ENCODE data around the gene RAB6A. TPM values are rescaled to one million over a fixed set of nuclear protein-coding genes. Genes with fewer than 3 reads are reported as not detected.
"Not testable (repeated sequence)": the region's sequence is repeated elsewhere in the genome, so short reads cannot be mapped to it uniquely, and the experiment has no call there.

The RAB6A gene
- total RNA-seq, 4 donors from 2014 or later = 49.0 to 232 (median 206) TPM

DNA sequence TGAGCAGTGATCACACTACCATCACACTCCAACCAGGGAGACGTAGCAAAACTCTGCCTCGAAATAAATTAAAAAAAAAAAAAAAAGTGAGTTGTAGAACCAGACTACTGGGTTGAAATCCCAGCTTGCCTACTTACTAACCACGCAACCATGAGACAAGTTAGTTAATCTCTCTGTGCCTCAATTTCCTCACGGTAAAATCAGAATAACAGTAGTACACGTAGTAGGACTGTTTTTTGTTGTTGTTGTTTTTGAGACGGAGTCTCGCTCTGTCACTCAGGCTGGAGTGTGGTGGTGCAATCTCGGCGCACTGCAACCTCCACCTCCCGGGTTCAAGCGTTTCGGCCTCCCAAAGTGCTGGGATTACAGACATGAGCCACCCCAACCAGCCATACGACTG, 14.2 kb downstream of the RAB6A start:
- no peak for DNase-seq
- H3K4me1 ChIP-seq = peaks cover 0 to 31% (median 16%) of the 10 kb centered on the region in 4 donors
- no peak for TF ChIP-seq POLR2A (IDR thresholded peaks at IDR 0.05)
- TF ChIP-seq POLR2AphosphoS5 (IDR thresholded peaks at IDR 0.05) = no peak
- no peak for TF ChIP-seq EP300 (IDR thresholded peaks at IDR 0.05; ENCODE audit: low read depth)
- TF ChIP-seq CTCF (IDR thresholded peaks at IDR 0.05) = no peak
- H3K4me3 ChIP-seq = no peak overlapping the region
- H3K27ac ChIP-seq = no peak overlapping the region
- H3K9me3 ChIP-seq = no peaks in the 10 kb centered on the region
- in situ Hi-C loops (cut with MboI; ENCODE audit: low pct_ligation_motif_present in 1 of 4, low pct_unique_long_range_greater_than_20kb in 1 of 4, low sequenced_read_pairs in 3 of 4) (no loop called here), intact Hi-C loops (cut with DNase I; ENCODE audit: low total_unique reads) (no loop called here)
- H3K27me3 ChIP-seq = no peaks in the 10 kb centered on the region
- 96 to 97% methylated on average over 9 to 13 of the region's 13 CpGs for WGBS, 2 donors (ENCODE audit: low coverage in 1 of 2)
- H3K36me3 ChIP-seq = no peaks in the 10 kb centered on the region

- no peak for DNase-seq
- WGBS, 2 donors (ENCODE audit: low coverage in 1 of 2) = 96 to 97% methylated on average over 6 to 7 of the region's 7 CpGs
- intact Hi-C loops (cut with DNase I; ENCODE audit: low total_unique reads) = no loop called here
- in situ Hi-C loops (cut with MboI; ENCODE audit: low pct_ligation_motif_present in 1 of 4, low pct_unique_long_range_greater_than_20kb in 1 of 4, low sequenced_read_pairs in 3 of 4) = no loop called here
- Histone ChIP-seq H3K27me3 (no peaks in the 10 kb centered on the region), H3K4me1 (peaks cover 0 to 7% (median 3%) of the 10 kb centered on the region in 4 donors), H3K9me3 (no peaks in the 10 kb centered on the region), H3K36me3 (no peaks in the 10 kb centered on the region), H3K27ac (no peak overlapping the region), H3K4me3 (no peak overlapping the region)
- TF ChIP-seq EP300 (IDR thresholded peaks at IDR 0.05; ENCODE audit: low read depth) = no peak
- TF ChIP-seq POLR2A (IDR thresholded peaks at IDR 0.05) = no peak
- TF ChIP-seq CTCF (IDR thresholded peaks at IDR 0.05) = no peak
- no peak for TF ChIP-seq POLR2AphosphoS5 (IDR thresholded peaks at IDR 0.05)
These were observed 17.8 kb downstream of the RAB6A start for GRCh38 chr11:73743045-73743444.

GRCh38 chr11:73735959-73736358, 24.9 kb downstream of the RAB6A start:
- DNase-seq; H3K36me3 ChIP-seq; H3K27ac ChIP-seq; H3K27me3 ChIP-seq; H3K9me3 ChIP-seq; in situ Hi-C loops (cut with MboI; ENCODE audit: low pct_ligation_motif_present in 1 of 4, low pct_unique_long_range_greater_than_20kb in 1 of 4, low sequenced_read_pairs in 3 of 4); H3K4me3 ChIP-seq; intact Hi-C loops (cut with DNase I; ENCODE audit: low total_unique reads): not testable (repeated sequence)
- H3K4me1 ChIP-seq = peaks cover 0 to 12% (median 3%) of the 10 kb centered on the region in 4 donors
- WGBS, 2 donors (ENCODE audit: low coverage in 1 of 2) = 60 to 83% methylated on average over 1 to 7 of the region's 7 CpGs

DNA sequence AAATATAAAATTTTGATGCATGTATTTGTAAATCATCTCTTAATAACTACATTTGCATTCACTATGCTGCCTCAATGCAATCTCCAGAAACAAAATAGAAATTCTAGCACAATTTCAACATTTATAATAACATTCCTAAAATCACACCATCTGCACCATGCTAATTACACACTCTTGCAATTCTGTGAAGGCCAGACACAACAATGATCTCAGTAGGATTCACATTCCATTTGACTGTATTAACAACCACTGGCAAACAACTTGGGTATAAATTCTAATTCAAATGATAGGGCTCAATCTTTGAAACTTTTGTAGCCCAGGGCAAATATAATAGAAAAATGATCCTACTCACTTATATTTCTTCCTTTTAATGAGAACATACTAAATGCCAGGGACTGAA, 25.9 kb downstream of the RAB6A start:
- intact Hi-C loops (cut with DNase I; ENCODE audit: low total_unique reads) = no loop called here
- no peak for TF ChIP-seq POLR2AphosphoS5 (IDR thresholded peaks at IDR 0.05)

DNA sequence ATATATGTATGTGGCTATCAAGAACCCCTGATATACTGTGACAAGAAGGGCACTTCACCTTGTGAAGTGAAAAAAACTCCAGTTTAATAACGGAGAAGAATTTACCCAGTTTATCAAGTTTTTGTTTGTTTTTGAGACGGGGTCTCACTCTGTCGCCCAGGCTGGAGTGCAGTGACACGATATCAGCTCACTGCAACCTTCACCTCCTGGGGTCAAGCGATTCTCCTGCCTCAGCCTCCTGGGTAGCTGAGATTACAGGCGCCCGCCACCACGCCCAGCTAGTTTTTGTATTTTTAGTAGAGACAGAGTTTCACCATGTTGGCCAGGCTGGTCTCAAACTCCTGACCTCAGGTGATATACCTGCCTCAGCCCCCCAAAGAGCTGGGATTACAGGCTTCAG, 26.9 kb downstream of the RAB6A start:
- intact Hi-C loops (cut with DNase I; ENCODE audit: low total_unique reads); DNase-seq; H3K27ac ChIP-seq; H3K4me3 ChIP-seq; in situ Hi-C loops (cut with MboI; ENCODE audit: low pct_ligation_motif_present in 1 of 4, low pct_unique_long_range_greater_than_20kb in 1 of 4, low sequenced_read_pairs in 3 of 4); H3K36me3 ChIP-seq; H3K27me3 ChIP-seq; H3K9me3 ChIP-seq: not testable (repeated sequence)
- WGBS, 2 donors (ENCODE audit: low coverage in 1 of 2) = 87 to 98% methylated on average over 3 to 8 of the region's 8 CpGs
- H3K4me1 ChIP-seq = peaks cover 0 to 12% (median 3%) of the 10 kb centered on the region in 4 donors

More for the DNA sequence above, 25.9 kb downstream of the RAB6A start:
- in situ Hi-C loops (cut with MboI; ENCODE audit: low pct_ligation_motif_present in 1 of 4, low pct_unique_long_range_greater_than_20kb in 1 of 4, low sequenced_read_pairs in 3 of 4) = no loop called here
- Histone ChIP-seq H3K4me1 (peaks cover 0 to 12% (median 3%) of the 10 kb centered on the region in 4 donors), H3K4me3 (no peak overlapping the region), H3K27me3 (no peaks in the 10 kb centered on the region), H3K9me3 (no peaks in the 10 kb centered on the region), H3K36me3 (no peaks in the 10 kb centered on the region), H3K27ac (no peak overlapping the region)
- DNase-seq = no peak

GRCh38 chr11:73732936-73733335, 27.9 kb downstream of the RAB6A start:
- WGBS, 2 donors (ENCODE audit: low coverage in 1 of 2) = 95 to 98% methylated on average over 4 to 7 of the region's 7 CpGs
- DNase-seq; H3K36me3 ChIP-seq; H3K9me3 ChIP-seq; H3K4me3 ChIP-seq; H3K27me3 ChIP-seq; H3K27ac ChIP-seq; in situ Hi-C loops (cut with MboI; ENCODE audit: low pct_ligation_motif_present in 1 of 4, low pct_unique_long_range_greater_than_20kb in 1 of 4, low sequenced_read_pairs in 3 of 4); intact Hi-C loops (cut with DNase I; ENCODE audit: low total_unique reads): not testable (repeated sequence)
- H3K4me1 ChIP-seq = peaks cover 0 to 12% (median 3%) of the 10 kb centered on the region in 4 donors
